Prostate gland (tissue), 2 donors: ENCODE results near the gene PAFAH1B1.

ENCODE experiments used
- POLR2A ChIP-seq: fragments of 450-650 bp; IDR thresholded peaks from one replicate; pipeline ENCODE4 v1.6.1; 2016; ENCODE audit warnings: antibody characterized with exemption, mild to moderate bottlenecking
- TF ChIP-seq, protein P1 (sequence below), 4 experiments: fragments of 200-600 bp in 2 of 4; fragments of 450-650 bp in 2 of 4; sonication (generic) in 2 of 4; IDR thresholded peaks; 1 replicate in 3 of 4; 2 replicates in 1 of 4; pipeline ENCODE4 v1.5.1; 2016 to 2019; ENCODE audit warnings: antibody characterized with exemption in 4 of 4, mild to moderate bottlenecking in 2 of 4, moderate library complexity in 2 of 4

DNA sequence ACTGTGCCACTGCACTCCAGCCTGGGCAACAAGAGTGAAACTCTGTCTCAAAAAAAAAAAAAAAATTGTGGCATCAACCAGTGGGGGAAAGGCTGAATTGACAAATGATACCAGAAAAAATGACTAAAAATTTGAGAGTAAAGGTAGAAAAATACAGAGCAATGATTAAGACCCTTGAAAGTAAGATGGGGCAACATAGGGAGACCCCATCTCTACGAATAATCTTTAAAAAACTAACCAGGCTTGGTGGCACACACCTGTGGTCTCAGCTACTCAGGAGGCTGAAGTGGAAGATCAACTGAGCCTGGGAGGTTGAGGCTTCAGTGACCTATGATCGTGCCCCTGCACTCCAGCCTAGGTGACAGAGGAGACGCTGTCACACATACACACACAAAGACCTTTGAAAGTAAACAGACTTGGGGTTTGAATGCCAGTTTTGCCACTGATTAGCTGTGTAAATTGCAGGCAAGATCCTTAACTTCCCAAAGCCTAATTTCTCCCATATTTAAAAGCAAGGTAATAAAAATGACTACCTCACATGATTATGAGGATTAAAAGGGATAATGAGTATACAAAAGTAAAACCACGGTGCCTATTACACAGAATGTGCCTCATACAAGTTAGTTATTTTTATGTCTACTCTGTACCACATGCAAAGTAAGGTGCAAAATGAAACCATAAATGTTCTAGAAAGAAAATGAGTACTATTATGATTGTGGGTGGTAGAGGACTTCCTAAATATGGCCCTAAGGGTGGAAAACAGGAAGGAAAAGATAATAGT, 21.7 kb upstream of the PAFAH1B1 start:
- TF ChIP-seq, protein P1, sequence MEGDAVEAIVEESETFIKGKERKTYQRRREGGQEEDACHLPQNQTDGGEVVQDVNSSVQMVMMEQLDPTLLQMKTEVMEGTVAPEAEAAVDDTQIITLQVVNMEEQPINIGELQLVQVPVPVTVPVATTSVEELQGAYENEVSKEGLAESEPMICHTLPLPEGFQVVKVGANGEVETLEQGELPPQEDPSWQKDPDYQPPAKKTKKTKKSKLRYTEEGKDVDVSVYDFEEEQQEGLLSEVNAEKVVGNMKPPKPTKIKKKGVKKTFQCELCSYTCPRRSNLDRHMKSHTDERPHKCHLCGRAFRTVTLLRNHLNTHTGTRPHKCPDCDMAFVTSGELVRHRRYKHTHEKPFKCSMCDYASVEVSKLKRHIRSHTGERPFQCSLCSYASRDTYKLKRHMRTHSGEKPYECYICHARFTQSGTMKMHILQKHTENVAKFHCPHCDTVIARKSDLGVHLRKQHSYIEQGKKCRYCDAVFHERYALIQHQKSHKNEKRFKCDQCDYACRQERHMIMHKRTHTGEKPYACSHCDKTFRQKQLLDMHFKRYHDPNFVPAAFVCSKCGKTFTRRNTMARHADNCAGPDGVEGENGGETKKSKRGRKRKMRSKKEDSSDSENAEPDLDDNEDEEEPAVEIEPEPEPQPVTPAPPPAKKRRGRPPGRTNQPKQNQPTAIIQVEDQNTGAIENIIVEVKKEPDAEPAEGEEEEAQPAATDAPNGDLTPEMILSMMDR (IDR thresholded peaks at IDR 0.05): no peak
- TF ChIP-seq POLR2A: no peak
